IMR-90 (cell line): ENCODE results near the gene TGFBRAP1. TPM values are rescaled to one million over a fixed set of nuclear protein-coding genes. Genes with fewer than 3 reads are reported as not detected.

Experiments used
- ATAC-seq: fragments of 200-7000 bp; cut with Tn5 transposase; 2 replicates; pipeline ENCODE4 v1.9.1; 2020; ENCODE audit warnings: low read depth, mild to moderate bottlenecking, moderate library complexity
- BruUV-seq: library from RNA; stranded (reverse); fragments of 400-500 nt; replicated peaks from 2 replicates; lab custom pipeline; 2021; lab: Mats Ljungman, UMichigan
- CTCF ChIA-PET: fragments of 300-600 bp; formaldehyde crosslinking; extraction: SDS; loops from one replicate; lab custom pipeline; 2021; ENCODE audit warnings: antibody characterized with exemption; lab: Yijun Ruan, JAX
- POLR2A ChIA-PET: fragments of 300-600 bp; sonication (Branson Sonifier 250); formaldehyde crosslinking; loops from one replicate; lab custom pipeline; 2022; ENCODE audit warnings: antibody characterized with exemption; ENCODE audit not compliant: unreplicated experiment; lab: Charles Lee
- DNase-seq: peaks from one replicate; pipeline ENCODE4 v3.0.0; 2013
- H2AFZ ChIP-seq: replicated peaks from 2 replicates; pipeline ENCODE3; 2013; ENCODE audit warnings: low read length, mild to moderate bottlenecking; ENCODE audit not compliant: poor library complexity
- H2AK5ac ChIP-seq: 2 replicates; pipeline ENCODE4 v1.6.1; 2013; ENCODE audit warnings: low read depth, low read length, inconsistent platforms
- H2AK9ac ChIP-seq: replicated peaks from 2 replicates; pipeline ENCODE3; 2013; ENCODE audit warnings: mild to moderate bottlenecking, low read depth, low read length, moderate library complexity; ENCODE audit not compliant: poor library complexity
- H2BK120ac ChIP-seq: 2 replicates; pipeline ENCODE4 v1.6.1; 2013; ENCODE audit warnings: low read depth, low read length, inconsistent platforms
- H2BK15ac ChIP-seq: 3 replicates; pipeline ENCODE4 v1.6.1; 2013; ENCODE audit warnings: low read depth, low read length, inconsistent platforms
- H2BK20ac ChIP-seq: 2 replicates; pipeline ENCODE4 v1.6.1; 2013; ENCODE audit warnings: low read depth, mild to moderate bottlenecking, inconsistent platforms, low read length, moderate library complexity
- H2BK5ac ChIP-seq: 2 replicates; pipeline ENCODE4 v1.6.1; 2013; ENCODE audit warnings: mild to moderate bottlenecking, low read depth, low read length, inconsistent platforms; ENCODE audit not compliant: poor library complexity, severe bottlenecking
- H3K14ac ChIP-seq: replicated peaks from 2 replicates; pipeline ENCODE4 v1.6.1; 2013; ENCODE audit warnings: low read depth, low read length, inconsistent platforms
- H3K18ac ChIP-seq: 2 replicates; pipeline ENCODE4 v1.6.1; 2013; ENCODE audit warnings: low read depth, low read length, control low read depth
- H3K23ac ChIP-seq: 2 replicates; pipeline ENCODE4 v1.6.1; 2013; ENCODE audit warnings: low read depth, low read length, inconsistent platforms
- H3K27ac ChIP-seq: 2 replicates; pipeline ENCODE4 v1.5.1; 2013; ENCODE audit warnings: mild to moderate bottlenecking, control low read depth, low read length; ENCODE audit not compliant: insufficient read depth
- H3K27me3 ChIP-seq: 2 replicates; pipeline ENCODE4 v1.6.1; 2013; ENCODE audit warnings: low read length; ENCODE audit not compliant: control insufficient read depth, insufficient read depth
- H3K36me3 ChIP-seq: 2 replicates; pipeline ENCODE4 v1.6.1; 2013; ENCODE audit warnings: low read length, mixed read lengths; ENCODE audit not compliant: control insufficient read depth, insufficient read depth
- H3K4ac ChIP-seq: 2 replicates; pipeline ENCODE4 v1.6.1; 2013; ENCODE audit warnings: low read depth, low read length, inconsistent platforms
- H3K4me1 ChIP-seq: 2 replicates; pipeline ENCODE4 v1.6.1; 2013; ENCODE audit warnings: low read length, mixed read lengths; ENCODE audit not compliant: control insufficient read depth, insufficient read depth
- H3K4me2 ChIP-seq: 2 replicates; pipeline ENCODE4 v1.6.1; 2013; ENCODE audit warnings: low read depth, mild to moderate bottlenecking, control low read depth, low read length, moderate library complexity
- H3K4me3 ChIP-seq: 2 replicates; pipeline ENCODE4 v1.5.1; 2013; ENCODE audit warnings: low read depth, mild to moderate bottlenecking, control low read depth, low read length, moderate library complexity; ENCODE audit not compliant: insufficient read depth
- H3K56ac ChIP-seq: 2 replicates; pipeline ENCODE4 v1.6.1; 2013; ENCODE audit warnings: low read length, inconsistent platforms; ENCODE audit not compliant: insufficient read depth; ENCODE audit errors: extremely low read depth
- H3K79me1 ChIP-seq, 2 experiments: 2 replicates each; pipeline ENCODE4 v1.6.1; 2013; ENCODE audit warnings: low read length in 2 of 2, inconsistent platforms in 1 of 2, low read depth in 1 of 2
- H3K9ac ChIP-seq: 2 replicates; pipeline ENCODE4 v1.6.1; 2013; ENCODE audit warnings: low read depth, low read length, control low read depth
- H3K9me1 ChIP-seq: 2 replicates; pipeline ENCODE4 v1.6.1; 2013; ENCODE audit warnings: low read length, inconsistent platforms; ENCODE audit not compliant: insufficient read depth
- H3K9me3 ChIP-seq: 2 replicates; pipeline ENCODE4 v1.6.1; 2013; ENCODE audit warnings: low read length; ENCODE audit not compliant: control insufficient read depth, insufficient read depth
- H4K20me1 ChIP-seq: 2 replicates; pipeline ENCODE4 v1.6.1; 2013; ENCODE audit warnings: low read length, inconsistent platforms; ENCODE audit not compliant: insufficient read depth
- H4K5ac ChIP-seq: 2 replicates; pipeline ENCODE4 v1.6.1; 2013; ENCODE audit warnings: mild to moderate bottlenecking, low read depth, low read length, control low read depth
- H4K8ac ChIP-seq, 2 experiments: 2 replicates each; pipeline ENCODE4 v1.6.1; 2013; ENCODE audit warnings: low read depth in 2 of 2, low read length in 2 of 2, control low read depth in 1 of 2, inconsistent platforms in 1 of 2
- H4K91ac ChIP-seq: 2 replicates; pipeline ENCODE4 v1.6.1; 2013; ENCODE audit warnings: low read depth, low read length, inconsistent platforms; ENCODE audit not compliant: insufficient read depth
- BHLHE40 ChIP-seq: fragments of 150-350 bp; IDR thresholded peaks from 2 replicates; pipeline ENCODE4 v1.6.1; 2016; ENCODE audit warnings: mild to moderate bottlenecking, low read depth, low read length
- CEBPB ChIP-seq: IDR thresholded peaks from 2 replicates; pipeline ENCODE4 v1.6.1; 2012; ENCODE audit warnings: low read depth, low read length, improper control_type of control experiment
- CHD1 ChIP-seq: IDR thresholded peaks from 2 replicates; pipeline ENCODE4 v1.6.1; 2012; ENCODE audit warnings: low read depth, low read length, improper control_type of control experiment
- ELK1 ChIP-seq: fragments of 150-350 bp; IDR thresholded peaks from 2 replicates; pipeline ENCODE4 v1.6.1; 2016; ENCODE audit warnings: low read depth, mild to moderate bottlenecking, low read length, moderate library complexity, borderline replicate concordance
- FOS ChIP-seq: fragments of 150-350 bp; IDR thresholded peaks from 2 replicates; pipeline ENCODE4 v1.6.1; 2016; ENCODE audit warnings: low read depth, low read length
- MAFK ChIP-seq: IDR thresholded peaks from 2 replicates; pipeline ENCODE4 v1.6.1; 2012; ENCODE audit warnings: low read depth, low read length, improper control_type of control experiment
- MAZ ChIP-seq: IDR thresholded peaks from 2 replicates; pipeline ENCODE4 v1.6.1; 2012; ENCODE audit warnings: low read depth, mild to moderate bottlenecking, low read length, improper control_type of control experiment, moderate library complexity, borderline replicate concordance
- MXI1 ChIP-seq: IDR thresholded peaks from 2 replicates; pipeline ENCODE4 v1.6.1; 2012; ENCODE audit warnings: low read depth, mild to moderate bottlenecking, low read length, moderate library complexity, borderline replicate concordance
- POLR2A ChIP-seq: IDR thresholded peaks from 2 replicates; pipeline ENCODE4 v1.6.1; 2012; ENCODE audit warnings: mild to moderate bottlenecking, low read depth, low read length
- RAD21 ChIP-seq: IDR thresholded peaks from 2 replicates; pipeline ENCODE4 v1.6.1; 2012; ENCODE audit warnings: low read length, improper control_type of control experiment
- RCOR1 ChIP-seq: IDR thresholded peaks from 2 replicates; pipeline ENCODE4 v1.6.1; 2012; ENCODE audit warnings: mild to moderate bottlenecking, low read length, improper control_type of control experiment; ENCODE audit not compliant: insufficient replicate concordance
- RFX5 ChIP-seq: IDR thresholded peaks from 2 replicates; pipeline ENCODE4 v1.8.0; 2012; ENCODE audit warnings: low read depth, mild to moderate bottlenecking, low read length, moderate library complexity
- SMC3 ChIP-seq: fragments of 150-350 bp; IDR thresholded peaks from 2 replicates; pipeline ENCODE4 v1.6.1; 2016; ENCODE audit warnings: low read depth, mild to moderate bottlenecking, antibody characterized with exemption, low read length, moderate library complexity
- WGBS, 2 experiments: methylation state at CpG; one replicate each; pipeline versions ENCODE4 v1.1.5 to v1.1.7; 2013; ENCODE audit warnings: missing lambda C conversion rate in 2 of 2; ENCODE audit not compliant: insufficient read length in 1 of 2; ENCODE audit errors: extremely low coverage in 2 of 2; 5-methylcytosine and 5-hydroxymethylcytosine counted together
- dilution Hi-C: fragments of 300-500 bp; cut with HindIII; formaldehyde crosslinking; loops from one replicate; pipeline ENCODE4 v1.14.3; 2018; ENCODE audit warnings: low sequenced_read_pairs; ENCODE audit not compliant: unreplicated experiment
- in situ Hi-C: fragments of 300-500 bp; cut with MboI; formaldehyde crosslinking; loops from 3 replicates; pipeline ENCODE4 v1.14.3; 2019; ENCODE audit warnings: low sequenced_read_pairs, inconsistent platforms, mixed read lengths
- intact Hi-C: fragments of 100-400 bp; cut with micrococcal nuclease; formaldehyde crosslinking; loops from 2 replicates; pipeline ENCODE4 v1.10.0; 2022
- polyA plus RNA-seq, 3 experiments: library from polyadenylated mRNA; depleted of rRNA; stranded (reverse); fragments of >200 nt; gene quantifications; 2 replicates each; pipeline ENCODE4 v1.2.3, GENCODE V29; 2012; ENCODE audit warnings: low replicate concordance in 1 of 3
- total RNA-seq: library from RNA; depleted of rRNA; stranded (reverse); fragments of >200 nt; gene quantifications from 2 replicates; pipeline ENCODE4 v1.2.3, GENCODE V29; 2012
- TF ChIP-seq, protein P1 (sequence below): conservative IDR thresholded peaks from 2 replicates; pipeline ENCODE4 v1.5.1; 2012; ENCODE audit warnings: mild to moderate bottlenecking, low read depth, low read length, improper control_type of control experiment
- TF ChIP-seq, protein P2 (sequence below): fragments of 150-350 bp; IDR thresholded peaks from 2 replicates; pipeline ENCODE4 v1.6.1; 2017; ENCODE audit warnings: mild to moderate bottlenecking, antibody characterized with exemption, low read length, low read depth

TGFBRAP1 gene
- total and polyA plus RNA-seq, 2 of the 4 experiments (the other 2 are of a cell fraction) = 7.2 to 10.4 TPM

GRCh38 chr2:105278654-105279053 is 50.9 kb downstream of the TGFBRAP1 start:
- H3K23ac ChIP-seq = no peak overlapping the region
- CTCF ChIA-PET = no interaction called here
- H2BK20ac ChIP-seq = no peak overlapping the region
- H4K5ac ChIP-seq = no peak overlapping the region
- no peak overlapping the region for H2BK15ac ChIP-seq
- H3K4me1 ChIP-seq = no peaks in the 10 kb centered on the region
- no peak overlapping the region for H2BK120ac ChIP-seq
- H4K20me1 ChIP-seq = no peaks in the 10 kb centered on the region; the same call in 1 of the 2 replicates
- no peak overlapping the region for H4K91ac ChIP-seq
- 50% methylated on average over 1 of the region's 5 CpGs; no CpG with 5 or more reads in 1 of the 2 experiments for WGBS, 2 experiments
- H3K18ac ChIP-seq = no peak overlapping the region
- no peak overlapping the region for H3K56ac ChIP-seq
- TF ChIP-seq RFX5 (no peak), MAFK (no peak), SMC3 (no peak), BHLHE40 (no peak), ELK1 (no peak), CEBPB (no peak), MAZ (no peak), RAD21 (no peak), POLR2A (no peak), MXI1 (no peak), RCOR1 (no peak), CHD1 (no peak), FOS (no peak)
- TF ChIP-seq, protein P1, sequence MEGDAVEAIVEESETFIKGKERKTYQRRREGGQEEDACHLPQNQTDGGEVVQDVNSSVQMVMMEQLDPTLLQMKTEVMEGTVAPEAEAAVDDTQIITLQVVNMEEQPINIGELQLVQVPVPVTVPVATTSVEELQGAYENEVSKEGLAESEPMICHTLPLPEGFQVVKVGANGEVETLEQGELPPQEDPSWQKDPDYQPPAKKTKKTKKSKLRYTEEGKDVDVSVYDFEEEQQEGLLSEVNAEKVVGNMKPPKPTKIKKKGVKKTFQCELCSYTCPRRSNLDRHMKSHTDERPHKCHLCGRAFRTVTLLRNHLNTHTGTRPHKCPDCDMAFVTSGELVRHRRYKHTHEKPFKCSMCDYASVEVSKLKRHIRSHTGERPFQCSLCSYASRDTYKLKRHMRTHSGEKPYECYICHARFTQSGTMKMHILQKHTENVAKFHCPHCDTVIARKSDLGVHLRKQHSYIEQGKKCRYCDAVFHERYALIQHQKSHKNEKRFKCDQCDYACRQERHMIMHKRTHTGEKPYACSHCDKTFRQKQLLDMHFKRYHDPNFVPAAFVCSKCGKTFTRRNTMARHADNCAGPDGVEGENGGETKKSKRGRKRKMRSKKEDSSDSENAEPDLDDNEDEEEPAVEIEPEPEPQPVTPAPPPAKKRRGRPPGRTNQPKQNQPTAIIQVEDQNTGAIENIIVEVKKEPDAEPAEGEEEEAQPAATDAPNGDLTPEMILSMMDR = no peak
- TF ChIP-seq, protein P2, sequence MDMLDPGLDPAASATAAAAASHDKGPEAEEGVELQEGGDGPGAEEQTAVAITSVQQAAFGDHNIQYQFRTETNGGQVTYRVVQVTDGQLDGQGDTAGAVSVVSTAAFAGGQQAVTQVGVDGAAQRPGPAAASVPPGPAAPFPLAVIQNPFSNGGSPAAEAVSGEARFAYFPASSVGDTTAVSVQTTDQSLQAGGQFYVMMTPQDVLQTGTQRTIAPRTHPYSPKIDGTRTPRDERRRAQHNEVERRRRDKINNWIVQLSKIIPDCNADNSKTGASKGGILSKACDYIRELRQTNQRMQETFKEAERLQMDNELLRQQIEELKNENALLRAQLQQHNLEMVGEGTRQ = no peak
- no peak overlapping the region for H2AFZ ChIP-seq
- H3K4ac ChIP-seq = no peak overlapping the region
- H3K27ac ChIP-seq = no peak overlapping the region
- POLR2A ChIA-PET = no interaction called here
- in situ Hi-C loops = no loop called here
- H3K9me1 ChIP-seq = peaks cover 8% of the 10 kb centered on the region; the same call in 1 of the 2 replicates
- no peak overlapping the region for H2BK5ac ChIP-seq
- H3K4me2 ChIP-seq = no peak overlapping the region
- H4K8ac ChIP-seq = no peak overlapping the region
- no peak overlapping the region for H2AK9ac ChIP-seq
- H2AK5ac ChIP-seq = no peak overlapping the region
- H3K9ac ChIP-seq = no peak overlapping the region
- H3K14ac ChIP-seq = no peak overlapping the region
- no TSS peak for BruUV-seq
- no peak for ATAC-seq
- no peak for DNase-seq
- no peak overlapping the region for H3K4me3 ChIP-seq
- peaks cover 41% of the 10 kb centered on the region for H3K36me3 ChIP-seq
- H3K79me1 ChIP-seq = peaks cover 0 to 3% of the 10 kb centered on the region in 2 experiments; a peak in 2 of 4 replicates
- dilution Hi-C loops = no loop called here
- H3K27me3 ChIP-seq = no peaks in the 10 kb centered on the region
- H3K9me3 ChIP-seq = no peaks in the 10 kb centered on the region
- intact Hi-C loops = no loop called here
